ENCODE measurements around the gene TSPEAR.

TSPEAR gene

GRCh38 chr21:44734026-44734745, 22.8 kb upstream of the TSPEAR start:
- no peak overlapping the region for H3K4me3 ChIP-seq
- no peak for TF ChIP-seq CTCF (IDR thresholded peaks at IDR 0.05)
- DNase-seq (ENCODE audit: low spot score), result no peak
- H3K27ac ChIP-seq, result no peak overlapping the region

GRCh38 chr21:44732956-44733355, 21.6 kb upstream of the TSPEAR start:
- DNase-seq (ENCODE audit: low spot score), result no peak
- H3K27ac ChIP-seq, result no peak overlapping the region
- H3K4me3 ChIP-seq, result no peak overlapping the region
- TF ChIP-seq CTCF (IDR thresholded peaks at IDR 0.05), result no peak

GRCh38 chr21:44732263-44732662, 20.9 kb upstream of the TSPEAR start:
- no peak overlapping the region for H3K4me3 ChIP-seq

GRCh38 chr21:44730951-44731579, 19.7 kb upstream of the TSPEAR start:
- no peak for DNase-seq (ENCODE audit: low spot score)
- no peak overlapping the region for H3K4me3 ChIP-seq
- no peak overlapping the region for H3K27ac ChIP-seq
- no peak for TF ChIP-seq CTCF (IDR thresholded peaks at IDR 0.05)

More at GRCh38 chr21:44732263-44732662, 20.9 kb upstream of the TSPEAR start:
- H3K27ac ChIP-seq, result no peak overlapping the region
- no peak for TF ChIP-seq CTCF (IDR thresholded peaks at IDR 0.05)
- no peak for DNase-seq (ENCODE audit: low spot score)

GRCh38 chr21:44730028-44730395, 18.6 kb upstream of the TSPEAR start:
- no peak for DNase-seq (ENCODE audit: low spot score)
- TF ChIP-seq CTCF (IDR thresholded peaks at IDR 0.05), result no peak
- Histone ChIP-seq H3K4me3 (no peak overlapping the region), H3K27ac (no peak overlapping the region)

- no peak for TF ChIP-seq CTCF (IDR thresholded peaks at IDR 0.05)
- Histone ChIP-seq H3K27ac (no peak overlapping the region), H3K4me3 (no peak overlapping the region)
- no peak for DNase-seq (ENCODE audit: low spot score)
These were observed 18.1 kb upstream of the TSPEAR start for GRCh38 chr21:44729336-44730027.
